Thymus (tissue), 11 donors: ENCODE results near the gene OR6Y1. TPM values are rescaled to one million over a fixed set of nuclear protein-coding genes. Genes with fewer than 3 reads are reported as not detected.
A peak's percentile ranks its signal among the peaks of the same experiment; 100 is the strongest.

Experiments
- DNase-seq, 9 donors: peaks; one replicate each; pipeline ENCODE4 v3.0.0-alpha.2; 2013; ENCODE audit warnings: low spot score in 9 of 9, low read depth in 6 of 9, missing footprints in 1 of 9
- H3K27ac ChIP-seq, 2 donors: one replicate each; pipeline ENCODE4 v1.5.1; 2013; ENCODE audit warnings: control low read depth in 1 of 2, low read depth in 1 of 2, low read length in 1 of 2, mild to moderate bottlenecking in 1 of 2, moderate library complexity in 1 of 2
- H3K27me3 ChIP-seq, 2 donors: one replicate each; pipeline ENCODE4 v1.5.1; 2013; ENCODE audit warnings: low read length in 1 of 2; ENCODE audit not compliant: control insufficient read depth in 2 of 2, insufficient read depth in 1 of 2
- H3K36me3 ChIP-seq, 2 donors: one replicate each; pipeline ENCODE4 v1.5.1; 2013; ENCODE audit warnings: low read length in 1 of 2, mild to moderate bottlenecking in 1 of 2, moderate library complexity in 1 of 2; ENCODE audit not compliant: control insufficient read depth in 2 of 2, insufficient read depth in 2 of 2
- H3K4me1 ChIP-seq, 2 donors: one replicate each; pipeline ENCODE4 v1.5.1; 2013; ENCODE audit warnings: low read length in 2 of 2; ENCODE audit not compliant: control insufficient read depth in 2 of 2, insufficient read depth in 2 of 2
- H3K4me3 ChIP-seq, 2 donors: one replicate each; pipeline ENCODE4 v1.5.1; 2013; ENCODE audit warnings: low read length in 2 of 2, control low read depth in 1 of 2, mild to moderate bottlenecking in 1 of 2
- H3K9me3 ChIP-seq, 2 donors: one replicate each; pipeline ENCODE4 v1.5.1; 2013; ENCODE audit warnings: low read length in 1 of 2, mild to moderate bottlenecking in 1 of 2; ENCODE audit not compliant: control insufficient read depth in 2 of 2, insufficient read depth in 1 of 2
- WGBS: extraction: QIAGEN DNeasy Blood & Tissue Kit; methylation state at CpG from one replicate; pipeline ENCODE4 v1.1.7; 2013; 5-methylcytosine and 5-hydroxymethylcytosine counted together
- polyA plus RNA-seq: library from polyadenylated mRNA; stranded (reverse); fragments of 200-250 nt; gene quantifications from one replicate; pipeline ENCODE4 v1.2.3, GENCODE V29; 2013
- total RNA-seq: library from RNA; stranded (reverse); fragments of 120-200 nt; gene quantifications from one replicate; pipeline ENCODE4 v1.2.4, GENCODE V29; 2013
- donor health status: healthy.

The OR6Y1 gene
- total and polyA plus RNA-seq, 2 donors = not detected

DNA sequence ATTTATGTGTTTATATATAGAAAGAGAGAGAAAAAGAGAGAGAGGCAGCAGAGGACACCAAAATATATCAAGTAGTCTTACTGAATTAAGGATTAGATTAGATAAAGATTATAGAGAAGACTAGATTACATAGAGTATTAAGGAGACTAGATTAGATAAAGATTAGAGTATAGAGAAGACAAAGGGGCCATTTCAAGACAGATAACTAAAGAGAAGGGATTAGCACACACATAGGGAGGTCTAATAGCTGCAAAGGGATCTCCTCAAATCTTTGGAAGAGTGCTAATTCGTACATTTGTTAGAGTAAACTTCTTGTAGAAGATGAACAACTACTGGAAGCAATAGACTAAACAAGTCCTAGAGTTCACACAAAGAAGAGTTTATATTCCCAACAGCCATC, 34.2 kb downstream of the OR6Y1 start:
- DNase-seq = no peak

GRCh38 chr1:158516966-158517365, 37.2 kb downstream of the OR6Y1 start:
- H3K4me3 ChIP-seq = no peak overlapping the region
- no peaks in the 10 kb centered on the region for H3K36me3 ChIP-seq
- H3K27ac ChIP-seq = no peak overlapping the region
- H3K4me1 ChIP-seq = no peaks in the 10 kb centered on the region
- DNase-seq = no peak
- H3K27me3 ChIP-seq = no peaks in the 10 kb centered on the region
- H3K9me3 ChIP-seq = no peaks in the 10 kb centered on the region

More for the DNA sequence above, 34.2 kb downstream of the OR6Y1 start:
- no peak overlapping the region for H3K4me3 ChIP-seq
- WGBS = 95% methylated on average over 1 of the region's 1 CpG
- H3K27me3 ChIP-seq = no peaks in the 10 kb centered on the region
- H3K9me3 ChIP-seq = no peaks in the 10 kb centered on the region
- H3K4me1 ChIP-seq = no peaks in the 10 kb centered on the region
- H3K27ac ChIP-seq = no peak overlapping the region
- H3K36me3 ChIP-seq = no peaks in the 10 kb centered on the region

GRCh38 chr1:158509471-158510156, 44.6 kb downstream of the OR6Y1 start:
- WGBS = 81% methylated on average over 4 of the region's 4 CpGs

DNA sequence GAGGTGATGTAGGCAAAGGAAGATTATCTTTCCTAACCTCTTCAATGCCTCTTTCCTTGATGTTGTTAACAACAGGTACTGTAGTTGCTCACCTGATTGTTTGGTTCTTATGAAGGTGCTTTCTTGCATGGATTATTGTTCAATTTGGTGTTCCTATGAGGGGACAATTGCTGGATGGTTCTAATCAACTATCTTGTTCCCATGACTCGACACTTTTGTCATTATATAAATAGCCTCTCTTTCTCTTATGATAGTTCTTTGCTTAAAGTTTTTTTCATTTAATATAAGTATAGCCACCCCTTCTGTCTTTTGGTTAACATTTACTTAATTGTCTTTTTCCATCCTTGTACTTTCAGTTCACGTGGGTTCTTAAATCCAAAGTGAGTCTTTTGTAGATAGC, 46.7 kb downstream of the OR6Y1 start:
- Histone ChIP-seq H3K4me1 (no peaks in the 10 kb centered on the region), H3K4me3 (no peak overlapping the region), H3K9me3 (peaks cover 0 to 2% of the 10 kb centered on the region in 2 donors), H3K27ac (no peak overlapping the region), H3K27me3 (no peaks in the 10 kb centered on the region), H3K36me3 (no peaks in the 10 kb centered on the region)
- no peak for DNase-seq
- WGBS = 69% methylated on average over 2 of the region's 2 CpGs

More at GRCh38 chr1:158509471-158510156, 44.6 kb downstream of the OR6Y1 start:
- Histone ChIP-seq H3K36me3 (no peaks in the 10 kb centered on the region), H3K4me1 (no peaks in the 10 kb centered on the region), H3K27me3 (no peaks in the 10 kb centered on the region), H3K27ac (no peak overlapping the region), H3K9me3 (peaks cover 0 to 2% of the 10 kb centered on the region in 2 donors), H3K4me3 (no peak overlapping the region)
- DNase-seq = no peak

GRCh38 chr1:158506369-158506987, 47.7 kb downstream of the OR6Y1 start:
- DNase-seq = peak in 2 of 9 donors; percentile 60 to 71
- no peaks in the 10 kb centered on the region for H3K27me3 ChIP-seq
- H3K36me3 ChIP-seq = no peaks in the 10 kb centered on the region
- H3K27ac ChIP-seq = no peak overlapping the region
- no peaks in the 10 kb centered on the region for H3K4me1 ChIP-seq
- no peak overlapping the region for H3K4me3 ChIP-seq
- WGBS = 55% methylated on average over 1 of the region's 1 CpG
- H3K9me3 ChIP-seq = peaks cover 2% of the 10 kb centered on the region in 2 donors

DNA sequence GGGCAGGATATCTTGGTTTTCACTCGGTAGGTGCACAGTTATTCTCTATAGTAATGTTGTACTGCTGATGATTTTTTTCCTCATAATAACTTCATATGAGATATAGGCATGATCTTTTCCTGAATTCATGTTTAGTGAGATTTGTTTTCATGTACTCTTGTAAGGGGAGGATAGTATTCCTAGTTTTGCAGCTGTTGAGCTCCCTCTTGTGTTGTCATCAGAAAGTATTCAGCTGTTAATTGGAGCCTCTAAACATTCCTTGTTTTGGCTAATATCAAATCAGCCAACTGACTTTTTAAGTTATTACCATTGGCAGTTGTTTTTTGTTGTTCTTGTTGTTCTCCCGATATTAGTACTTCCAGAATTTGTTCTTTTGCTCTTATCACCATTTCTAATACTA, 57.8 kb downstream of the OR6Y1 start:
- WGBS = 45% methylated on average over 2 of the region's 2 CpGs
- peak overlapping the region in 1 of 2 donors; percentile 71 for H3K27ac ChIP-seq
- H3K9me3 ChIP-seq = no peaks in the 10 kb centered on the region
- H3K27me3 ChIP-seq = no peaks in the 10 kb centered on the region
- H3K4me1 ChIP-seq = peaks cover 3 to 12% of the 10 kb centered on the region in 2 donors
- peak in 2 of 9 donors; percentile 71 to 81 for DNase-seq
- no peaks in the 10 kb centered on the region for H3K36me3 ChIP-seq
- peak overlapping the region; percentile 4 to 16 for H3K4me3 ChIP-seq

DNA sequence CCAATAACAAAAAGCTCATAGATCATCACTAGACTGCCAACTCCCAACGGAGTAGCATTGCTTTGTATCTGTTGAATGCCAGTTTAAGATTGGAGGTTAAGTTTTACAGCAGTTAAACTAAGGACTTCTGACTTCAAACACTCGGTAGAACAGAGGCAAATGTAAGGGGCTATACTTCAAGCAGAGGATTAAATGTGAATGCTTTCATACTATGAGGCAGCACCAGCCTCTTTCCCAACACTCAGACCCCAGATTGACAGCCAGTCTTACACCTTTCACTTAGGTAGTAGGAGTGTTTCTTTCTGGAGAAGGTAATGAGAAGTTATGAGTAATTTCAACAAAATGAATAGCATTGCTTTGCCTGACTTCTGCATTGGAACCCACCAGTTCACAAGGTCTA, 59.4 kb downstream of the OR6Y1 start:
- Histone ChIP-seq H3K4me3 (peak overlapping the region; percentile 47 to 78), H3K27me3 (no peaks in the 10 kb centered on the region), H3K36me3 (no peaks in the 10 kb centered on the region), H3K9me3 (no peaks in the 10 kb centered on the region), H3K27ac (peak overlapping the region; percentile 32 to 94), H3K4me1 (peaks cover 3 to 12% of the 10 kb centered on the region in 2 donors)
- DNase-seq = peak in 5 of 9 donors; percentile 69 to 87 (median 76)
- 2% methylated on average over 2 of the region's 2 CpGs for WGBS

Other genes with a start within 250 kb of the OR6Y1 start
- gene CD1B, start 222.9 kb downstream of the OR6Y1 start, total RNA-seq = 456 TPM
- 44.2 TPM for gene CD1B, start 222.9 kb downstream of the OR6Y1 start, polyA plus RNA-seq
- gene CD1E, start 200.5 kb downstream of the OR6Y1 start, total RNA-seq = 964 TPM
- gene CD1E, start 200.5 kb downstream of the OR6Y1 start, polyA plus RNA-seq = 154 TPM
- gene OR10T2, start 154.9 kb downstream of the OR6Y1 start, total RNA-seq = 1.2 TPM
- gene OR10T2, start 154.9 kb downstream of the OR6Y1 start, polyA plus RNA-seq = 0.02 TPM
- gene OR10K2, start 128.2 kb downstream of the OR6Y1 start, total RNA-seq = 0.05 TPM
- 0.02 TPM for gene OR10K2, start 128.2 kb downstream of the OR6Y1 start, polyA plus RNA-seq
- not detected for gene OR10K1, start 92.6 kb downstream of the OR6Y1 start, total RNA-seq
- 0.05 TPM for gene OR10K1, start 92.6 kb downstream of the OR6Y1 start, polyA plus RNA-seq
- not detected for gene OR10R2, start 82.2 kb downstream of the OR6Y1 start, total RNA-seq
- 0.39 TPM for gene OR10R2, start 82.2 kb downstream of the OR6Y1 start, polyA plus RNA-seq
- not detected for gene OR6P1, start 16.2 kb upstream of the OR6Y1 start, total RNA-seq
- gene OR6P1, start 16.2 kb upstream of the OR6Y1 start, polyA plus RNA-seq = not detected
- not detected for gene OR10X1, start 25.5 kb upstream of the OR6Y1 start, total RNA-seq
- gene OR10X1, start 25.5 kb upstream of the OR6Y1 start, polyA plus RNA-seq = not detected
- under 0.01 TPM for gene OR10Z1, start 50.9 kb upstream of the OR6Y1 start, total RNA-seq
- not detected for gene OR10Z1, start 50.9 kb upstream of the OR6Y1 start, polyA plus RNA-seq
- gene SPTA1, start 132.3 kb upstream of the OR6Y1 start, total RNA-seq = 4.6 TPM
- gene SPTA1, start 132.3 kb upstream of the OR6Y1 start, polyA plus RNA-seq = 0.41 TPM
- not detected for gene OR6K2, start 146.2 kb upstream of the OR6Y1 start, total RNA-seq
- not detected for gene OR6K2, start 146.2 kb upstream of the OR6Y1 start, polyA plus RNA-seq
- not detected for gene OR6K3, start 166.3 kb upstream of the OR6Y1 start, total RNA-seq
- not detected for gene OR6K3, start 166.3 kb upstream of the OR6Y1 start, polyA plus RNA-seq
- gene OR6K6, start 200.3 kb upstream of the OR6Y1 start, total RNA-seq = not detected
- 0.02 TPM for gene OR6K6, start 200.3 kb upstream of the OR6Y1 start, polyA plus RNA-seq
- not detected for gene OR6N1, start 217.8 kb upstream of the OR6Y1 start, total RNA-seq
- not detected for gene OR6N1, start 217.8 kb upstream of the OR6Y1 start, polyA plus RNA-seq
- gene OR6N2, start 226.8 kb upstream of the OR6Y1 start, total RNA-seq = not detected
- gene OR6N2, start 226.8 kb upstream of the OR6Y1 start, polyA plus RNA-seq = not detected